ENCODE measurements around the gene HDAC4. TPM values are rescaled to one million over a fixed set of nuclear protein-coding genes. Genes with fewer than 3 reads are reported as not detected.

Gene HDAC4
- polyA plus RNA-seq, 2 of the 4 experiments (the other 2 are of a cell fraction): 8.6 to 10.4 TPM

GRCh38 chr2:239190361-239190760 is 210.5 kb downstream of the HDAC4 start:
- WGBS (ENCODE audit: missing lambda C conversion rate): 94% methylated on average over 22 of the region's 22 CpGs
- Histone ChIP-seq H3K9me3 (no peaks in the 10 kb centered on the region), H3K4me2 (no peak overlapping the region), H3K4me1 (no peaks in the 10 kb centered on the region), H3K27ac (no peak overlapping the region), H3K4me3 (no peak overlapping the region)
- ATAC-seq (no peak), DNase-seq (ENCODE audit: low read depth in 1 of 2, low spot score in 1 of 2) (no peak), FAIRE-seq (no peak)
- POLR2A ChIA-PET: no interaction called here
- TF ChIP-seq E2F6 (IDR thresholded peaks at IDR 0.05; ENCODE audit: borderline replicate concordance, low read depth) (no peak), MAZ (IDR thresholded peaks at IDR 0.05; ENCODE audit: borderline replicate concordance, low read depth, low read length) (no peak), POLR2AphosphoS2 (conservative IDR thresholded peaks at IDR 0.05; ENCODE audit: low read length) (no peak), MAFK (IDR thresholded peaks at IDR 0.05; ENCODE audit: partially characterized antibody) (no peak), HOXA7 (CRISPR knock-in tag; IDR thresholded peaks at IDR 0.05) (no peak), FOSB (CRISPR knock-in tag; IDR thresholded peaks at IDR 0.05) (no peak), FOXS1 (CRISPR knock-in tag; IDR thresholded peaks at IDR 0.05) (no peak), MYC (IDR thresholded peaks at IDR 0.05; ENCODE audit: borderline replicate concordance, low read length) (no peak), PHF8 (IDR thresholded peaks at IDR 0.05; ENCODE audit: borderline replicate concordance, low read depth) (no peak), SMC3 (IDR thresholded peaks at IDR 0.05) (no peak), CBX8 (IDR thresholded peaks at IDR 0.05) (no peak)
- CTCF ChIA-PET: interaction anchor here (1.1 to 1.4 kb wide), 2 partner anchors 8 to 85 kb away, joined by 3 read pairs; no protein-coding TSS in a partner anchor

GRCh38 chr2:239189711-239190131 is 211.1 kb downstream of the HDAC4 start:
- Histone ChIP-seq H3K9me3 (no peaks in the 10 kb centered on the region), H3K27ac (no peak overlapping the region), H3K4me1 (no peaks in the 10 kb centered on the region), H3K4me3 (no peak overlapping the region), H3K4me2 (no peak overlapping the region)
- ChIA-PET POLR2A (no interaction called here), CTCF (interaction anchor here (1.0 kb wide), 1 partner anchor 38 kb away, joined by 3 read pairs; no protein-coding TSS in a partner anchor)
- 94% methylated on average over 22 of the region's 23 CpGs for WGBS (ENCODE audit: missing lambda C conversion rate)
- TF ChIP-seq HOXB13 (CRISPR knock-in tag; IDR thresholded peaks at IDR 0.05; ENCODE audit: low read depth): no peak
- DNase-seq (ENCODE audit: low read depth in 1 of 2, low spot score in 1 of 2) (no peak), ATAC-seq (no peak), FAIRE-seq (no peak)

GRCh38 chr2:239188536-239188935 is 212.3 kb downstream of the HDAC4 start:
- Histone ChIP-seq H3K4me3 (no peak overlapping the region), H3K27ac (no peak overlapping the region), H3K9me3 (no peaks in the 10 kb centered on the region), H3K4me1 (no peaks in the 10 kb centered on the region), H3K4me2 (no peak overlapping the region)
- WGBS (ENCODE audit: missing lambda C conversion rate): 96% methylated on average over 10 of the region's 12 CpGs
- ChIA-PET CTCF (interaction anchor here (1.0 kb wide), 2 partner anchors 27 to 462 kb away, joined by 3 to 4 read pairs; no protein-coding TSS in a partner anchor), POLR2A (no interaction called here)
- FAIRE-seq: no peak
- ATAC-seq: no peak
- TF ChIP-seq RCOR1 (IDR thresholded peaks at IDR 0.05; ENCODE audit: low read depth, low read length) (no peak), HOXB13 (CRISPR knock-in tag; IDR thresholded peaks at IDR 0.05; ENCODE audit: low read depth) (no peak), JUN (IDR thresholded peaks at IDR 0.05) (no peak), HOXB5 (CRISPR knock-in tag; IDR thresholded peaks at IDR 0.05) (no peak), E2F6 (IDR thresholded peaks at IDR 0.05; ENCODE audit: borderline replicate concordance, low read depth) (no peak), KDM1A (IDR thresholded peaks at IDR 0.05; ENCODE audit: low read depth) (no peak), GATA3 (IDR thresholded peaks at IDR 0.05; ENCODE audit: borderline replicate concordance) (no peak), CHD4 (IDR thresholded peaks at IDR 0.05; ENCODE audit: borderline replicate concordance) (no peak), PHF8 (IDR thresholded peaks at IDR 0.05; ENCODE audit: borderline replicate concordance, low read depth) (no peak), CBX2 (IDR thresholded peaks at IDR 0.05; ENCODE audit: borderline replicate concordance, low read depth) (no peak)
- DNase-seq (ENCODE audit: low read depth in 1 of 2, low spot score in 1 of 2): no peak

Measured in A549 (cell line).